Measurements from ENCODE around the gene KRT82. TPM values are rescaled to one million over a fixed set of nuclear protein-coding genes. Genes with fewer than 3 reads are reported as not detected.

The KRT82 gene
- total RNA-seq, 1 experiment from 2014 or later, result not detected

DNA sequence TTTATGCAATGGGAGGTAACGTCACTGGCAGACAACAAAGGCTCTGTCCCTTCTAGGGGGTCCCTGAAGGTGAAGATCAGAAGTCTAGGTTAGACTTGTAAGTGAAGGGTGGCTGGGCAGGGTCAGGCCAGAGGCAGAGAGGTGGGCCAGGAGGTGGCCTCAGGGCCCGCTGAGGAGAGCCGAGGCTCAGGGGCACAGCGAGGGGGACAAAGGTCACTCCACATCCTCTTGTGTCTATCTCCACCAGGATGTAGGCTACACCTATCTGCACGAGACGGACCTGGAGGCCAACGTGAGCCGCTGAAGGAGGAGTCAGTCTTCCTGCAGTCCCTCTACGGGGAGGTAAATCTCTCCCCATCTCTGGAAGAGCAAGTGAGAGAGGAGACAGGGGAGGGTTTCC, 59.1 kb downstream of the KRT82 start:
- Mint-ChIP-seq H3K27ac (no peak overlapping the region), H3K9me3 (peaks cover 5 to 7% of the 10 kb centered on the region in 2 experiments; a peak in 2 of 5 replicates), H3K4me3 (no peak overlapping the region), H3K27me3 (ENCODE audit: low read depth) (peaks cover 6% of the 10 kb centered on the region), H3K36me3 (ENCODE audit: insufficient read depth in 1 of 3, low read depth in 3 of 3) (no peaks in the 10 kb centered on the region), H3K4me1 (no peaks in the 10 kb centered on the region)
- no peak overlapping the region for H4K8ac ChIP-seq (replicated peaks; ENCODE audit: insufficient read length, low read depth, low read length)
- no peak overlapping the region for H2BK5ac ChIP-seq (ENCODE audit: insufficient read length, low read length)
- no CpG with 5 or more reads among the region's 9 CpGs for WGBS (ENCODE audit: extremely low coverage, insufficient read length, low lambda C conversion rate)
- H3K56ac ChIP-seq (ENCODE audit: insufficient read length, low read depth, low read length), result no peak overlapping the region
- H2BK15ac ChIP-seq (ENCODE audit: low read depth, low read length), result no peak overlapping the region
- DNase-seq, result no peak
- no peak overlapping the region for H2AK5ac ChIP-seq (ENCODE audit: insufficient read length, low read length)
- H3K79me2 ChIP-seq (ENCODE audit: insufficient read depth, low read length), result no peaks in the 10 kb centered on the region
- H2BK20ac ChIP-seq (ENCODE audit: low read depth, low read length, poor library complexity, severe bottlenecking), result no peak overlapping the region
- no peak overlapping the region for H3K18ac ChIP-seq (ENCODE audit: insufficient read length, low read depth, low read length)
- no peaks in the 10 kb centered on the region for H4K20me1 ChIP-seq (ENCODE audit: control insufficient read depth, insufficient read depth, insufficient read length)
- H3K9me3 ChIP-seq (ENCODE audit: control insufficient read depth, low read depth, low read length), result no peaks in the 10 kb centered on the region
- H2BK120ac ChIP-seq (ENCODE audit: low read depth, low read length, poor library complexity, severe bottlenecking), result no peak overlapping the region
- no peak overlapping the region for H3K14ac ChIP-seq (ENCODE audit: insufficient read depth, low read length)
- no peaks in the 10 kb centered on the region for H3K23me2 ChIP-seq (ENCODE audit: insufficient read length, low read depth, low read length, poor library complexity, severe bottlenecking)
- no peak overlapping the region for H4K91ac ChIP-seq (ENCODE audit: insufficient read length, low read depth, low read length)
- no peak overlapping the region for H2BK12ac ChIP-seq (ENCODE audit: insufficient read length, low read depth, low read length)
- TF ChIP-seq, protein P1, sequence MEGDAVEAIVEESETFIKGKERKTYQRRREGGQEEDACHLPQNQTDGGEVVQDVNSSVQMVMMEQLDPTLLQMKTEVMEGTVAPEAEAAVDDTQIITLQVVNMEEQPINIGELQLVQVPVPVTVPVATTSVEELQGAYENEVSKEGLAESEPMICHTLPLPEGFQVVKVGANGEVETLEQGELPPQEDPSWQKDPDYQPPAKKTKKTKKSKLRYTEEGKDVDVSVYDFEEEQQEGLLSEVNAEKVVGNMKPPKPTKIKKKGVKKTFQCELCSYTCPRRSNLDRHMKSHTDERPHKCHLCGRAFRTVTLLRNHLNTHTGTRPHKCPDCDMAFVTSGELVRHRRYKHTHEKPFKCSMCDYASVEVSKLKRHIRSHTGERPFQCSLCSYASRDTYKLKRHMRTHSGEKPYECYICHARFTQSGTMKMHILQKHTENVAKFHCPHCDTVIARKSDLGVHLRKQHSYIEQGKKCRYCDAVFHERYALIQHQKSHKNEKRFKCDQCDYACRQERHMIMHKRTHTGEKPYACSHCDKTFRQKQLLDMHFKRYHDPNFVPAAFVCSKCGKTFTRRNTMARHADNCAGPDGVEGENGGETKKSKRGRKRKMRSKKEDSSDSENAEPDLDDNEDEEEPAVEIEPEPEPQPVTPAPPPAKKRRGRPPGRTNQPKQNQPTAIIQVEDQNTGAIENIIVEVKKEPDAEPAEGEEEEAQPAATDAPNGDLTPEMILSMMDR (conservative IDR thresholded peaks at IDR 0.05), result no peak
- no peaks in the 10 kb centered on the region for H3K27me3 ChIP-seq (ENCODE audit: insufficient read depth, low read length)
- H3K27ac ChIP-seq (ENCODE audit: insufficient read length, low read depth, low read length), result no peak overlapping the region
- no peak overlapping the region for H3K23ac ChIP-seq (ENCODE audit: insufficient read length, low read depth, low read length)
- H3T11ph ChIP-seq (ENCODE audit: low read length), result no peak overlapping the region
- H3K4me1 ChIP-seq (ENCODE audit: insufficient read depth, low read length), result no peaks in the 10 kb centered on the region
- H4K5ac ChIP-seq (ENCODE audit: insufficient read length, low read depth, low read length), result no peak overlapping the region
- no peak overlapping the region for H3K9ac ChIP-seq (ENCODE audit: extremely low read depth, insufficient read length, low read length)
- no peak overlapping the region for H3K4me2 ChIP-seq (ENCODE audit: insufficient read depth, insufficient read length, low read length)
- no peak overlapping the region for H3K4ac ChIP-seq (ENCODE audit: low read depth, low read length)
- H2AFZ ChIP-seq (ENCODE audit: low read length), result no peak overlapping the region
- H3K79me1 ChIP-seq (ENCODE audit: insufficient read depth, low read depth, low read length, poor library complexity, severe bottlenecking), result no peaks in the 10 kb centered on the region
